C1 segment of cervical spinal cord (tissue), 14 donors: Measurements from ENCODE around the gene EFNA3.

Experiments used
- DNase-seq, 14 donors: peaks; one replicate each; lab custom pipeline; 2025; lab: John Stamatoyannopoulos, UW

Gene EFNA3

DNA sequence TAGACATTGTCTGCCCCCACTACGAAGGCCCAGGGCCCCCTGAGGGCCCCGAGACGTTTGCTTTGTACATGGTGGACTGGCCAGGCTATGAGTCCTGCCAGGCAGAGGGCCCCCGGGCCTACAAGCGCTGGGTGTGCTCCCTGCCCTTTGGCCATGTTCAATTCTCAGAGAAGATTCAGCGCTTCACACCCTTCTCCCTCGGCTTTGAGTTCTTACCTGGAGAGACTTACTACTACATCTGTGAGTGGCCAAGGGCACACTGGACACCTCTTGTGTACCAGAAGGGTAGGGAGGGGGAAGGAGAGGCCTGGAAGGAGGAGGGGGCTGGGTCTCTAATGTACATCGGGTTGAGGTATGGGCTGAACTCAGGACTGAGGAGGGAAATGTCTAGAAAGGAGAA lies 11.9 kb upstream of the EFNA3 start:
- no peak for DNase-seq

GRCh38 chr1:155068599-155068998 lies 10.0 kb upstream of the EFNA3 start:
- no peak for DNase-seq

DNA sequence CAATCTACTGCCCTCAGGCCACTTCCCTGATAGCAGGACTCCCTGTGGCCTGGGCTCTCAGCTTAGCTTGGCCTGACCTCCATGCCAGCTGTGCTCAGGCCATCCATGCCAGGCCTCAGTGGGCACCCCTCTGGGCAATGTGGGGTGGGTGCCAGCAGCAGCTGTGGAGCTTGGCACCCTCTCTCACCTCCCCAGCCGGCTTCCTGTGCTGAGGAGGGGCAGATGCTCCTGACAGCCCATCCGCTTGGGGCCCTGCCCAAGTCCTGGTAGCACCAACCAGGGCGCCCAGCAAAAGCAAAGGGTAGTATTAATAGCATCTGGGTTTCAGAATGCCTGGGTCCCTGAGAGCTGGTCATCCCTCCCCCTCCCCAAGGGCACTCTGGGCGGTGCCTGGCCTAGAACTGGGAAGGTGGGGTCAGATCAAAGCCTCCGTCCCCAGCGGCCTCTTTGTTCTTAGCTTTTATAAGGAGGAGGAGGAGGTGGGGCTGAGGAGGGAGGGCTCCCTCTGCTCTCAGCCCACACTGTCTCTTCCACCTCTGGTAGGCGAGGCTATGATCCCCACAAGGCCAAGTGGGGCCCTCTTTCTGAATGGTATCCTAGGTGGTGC lies 9.0 kb upstream of the EFNA3 start:
- DNase-seq, result no peak

DNA sequence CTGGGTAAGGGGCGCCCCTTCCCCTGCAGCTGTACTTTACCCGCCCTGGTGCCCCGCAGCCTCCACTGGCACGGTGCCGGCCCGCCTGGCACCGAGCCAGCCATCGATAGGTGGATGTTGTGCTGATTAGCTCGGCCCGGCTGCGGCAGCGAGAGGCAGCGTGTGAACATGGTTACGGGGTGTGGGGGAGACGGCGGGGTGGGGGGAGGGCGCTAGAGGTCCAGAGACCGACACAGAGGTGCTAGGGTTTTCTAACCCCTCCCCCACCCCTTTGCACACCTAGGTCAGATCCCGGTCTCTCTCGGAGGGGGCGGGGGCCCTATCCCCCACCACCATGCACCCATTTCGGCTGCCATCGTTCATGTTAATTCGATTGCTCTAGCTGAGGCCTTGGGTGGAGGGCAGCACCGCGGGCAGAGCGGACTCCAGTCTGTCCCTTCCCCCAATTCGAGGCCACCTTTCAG lies 8.4 kb upstream of the EFNA3 start:
- peak in 1 of 14 donors; percentile 54 for DNase-seq

DNA sequence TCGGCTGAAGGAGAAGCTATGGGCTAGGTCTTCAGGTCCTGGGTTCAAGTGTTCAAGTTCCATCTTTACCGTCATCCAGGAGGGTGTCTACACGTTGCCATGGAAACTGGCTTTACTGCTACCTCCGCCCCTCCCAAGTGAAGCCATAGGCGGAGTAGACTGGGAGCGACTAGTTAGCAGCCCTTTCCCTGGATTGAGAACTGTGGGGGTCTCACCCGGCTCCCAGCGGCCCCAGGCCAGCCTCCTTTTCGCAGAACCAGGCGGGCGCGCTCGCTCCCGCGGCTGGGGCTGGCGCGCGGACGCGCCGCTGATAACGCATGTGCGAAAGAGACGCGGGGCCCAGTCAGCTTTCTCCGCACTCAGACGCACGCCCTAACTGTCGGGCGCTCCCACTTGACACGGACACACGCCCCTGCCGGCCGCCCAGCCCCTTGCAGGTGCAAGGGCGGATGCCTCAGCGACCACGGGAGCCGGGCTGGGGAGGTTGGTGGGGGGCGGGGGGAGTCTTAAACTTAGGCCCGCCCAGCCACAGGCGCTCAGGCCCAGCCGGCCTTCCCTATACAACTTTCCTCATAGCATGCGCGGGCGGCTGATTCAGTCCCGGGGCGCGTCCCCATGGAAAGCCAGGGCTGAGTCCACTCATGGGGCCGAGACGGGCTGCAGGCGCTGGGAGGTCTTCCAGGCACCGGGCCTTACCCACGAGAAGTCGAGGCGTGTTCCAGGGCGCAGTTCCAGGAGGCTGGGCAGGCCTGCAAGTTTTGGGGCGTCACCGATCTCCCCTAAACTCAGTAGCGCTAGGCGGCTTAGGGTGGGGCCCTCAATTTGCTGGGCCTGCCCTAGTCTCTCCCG lies 7.7 kb upstream of the EFNA3 start:
- peak in 11 of 14 donors; percentile 18 to 76 (median 37) for DNase-seq

- no peak for DNase-seq
Observed at GRCh38 chr1:155071701-155072100, 6.9 kb upstream of the EFNA3 start.

DNA sequence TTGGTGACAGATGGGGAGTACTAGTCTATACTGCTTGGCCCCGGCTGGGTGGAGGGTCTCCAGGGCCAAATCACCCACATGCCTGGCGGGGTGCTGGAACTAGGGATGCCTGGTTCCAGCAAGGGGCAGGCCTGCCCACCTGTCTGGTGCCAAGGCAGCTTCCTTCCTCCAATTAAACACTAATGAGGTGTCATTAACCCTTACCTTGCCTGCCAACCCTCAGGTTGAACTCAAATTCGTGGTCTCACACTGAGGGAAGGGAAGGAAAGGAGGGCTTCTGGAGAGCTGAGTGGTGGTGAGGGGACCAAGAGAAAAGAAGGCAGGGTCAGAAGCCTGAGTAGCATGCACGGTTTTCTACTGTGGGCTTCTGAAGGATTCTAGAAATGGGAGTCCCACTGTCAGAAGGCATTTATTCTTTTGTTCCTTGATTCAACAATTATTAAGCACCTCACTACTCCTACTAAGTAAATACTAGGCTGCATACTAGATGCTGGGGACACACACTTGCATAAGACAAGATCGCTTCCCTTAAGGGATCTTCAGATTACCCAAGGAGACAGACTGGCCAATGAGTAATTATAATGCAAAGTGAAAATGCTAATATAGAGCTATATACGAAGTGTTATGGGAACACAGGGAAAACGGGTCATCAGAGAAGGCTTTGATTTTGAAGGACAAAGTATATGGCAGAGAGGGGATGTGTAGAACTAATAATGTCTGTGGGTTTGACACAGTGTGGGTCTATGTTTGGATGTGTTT lies 5.9 kb upstream of the EFNA3 start:
- DNase-seq, result no peak

DNA sequence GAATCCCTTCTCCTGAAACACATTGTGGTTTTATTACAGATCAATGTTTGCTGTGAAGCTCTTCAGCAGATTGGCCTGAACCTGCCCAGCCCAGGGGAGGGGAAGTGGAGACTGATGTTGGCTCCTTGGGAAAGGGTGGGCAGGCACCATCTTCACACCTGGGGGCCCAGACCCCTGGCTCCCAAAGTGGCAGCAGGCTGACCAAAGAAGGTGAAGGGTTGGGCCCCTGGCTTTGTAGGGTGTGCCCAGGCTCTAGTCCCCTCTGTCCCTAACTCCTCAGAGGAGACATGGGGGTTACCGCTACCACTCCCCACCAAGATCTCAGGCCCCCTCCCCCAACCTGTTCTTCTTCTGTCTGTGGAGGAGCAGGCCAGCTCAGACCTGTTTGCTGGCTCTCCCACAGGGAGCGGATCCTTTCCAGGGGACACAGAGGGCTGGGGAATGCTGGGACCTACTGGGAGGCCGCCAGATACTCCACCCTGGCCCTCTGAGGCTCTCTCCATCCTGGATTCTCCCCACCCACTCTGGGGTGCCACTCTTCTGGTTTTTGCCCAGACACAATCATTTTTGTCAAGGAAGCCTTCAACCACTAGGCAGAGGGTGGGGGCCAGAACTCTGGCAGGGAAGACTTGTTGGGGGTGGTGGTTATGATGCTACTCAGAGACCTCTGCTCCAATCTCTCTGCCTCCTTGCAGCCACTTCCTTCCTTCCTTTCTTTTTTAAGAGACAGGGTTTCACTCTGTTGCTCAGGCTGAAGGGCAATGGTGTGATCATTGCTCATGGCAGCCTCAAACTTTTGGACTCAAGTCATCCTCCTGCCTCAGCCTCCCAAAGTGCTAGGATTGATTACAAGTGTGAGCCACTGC lies 5.0 kb upstream of the EFNA3 start:
- DNase-seq, result no peak

DNA sequence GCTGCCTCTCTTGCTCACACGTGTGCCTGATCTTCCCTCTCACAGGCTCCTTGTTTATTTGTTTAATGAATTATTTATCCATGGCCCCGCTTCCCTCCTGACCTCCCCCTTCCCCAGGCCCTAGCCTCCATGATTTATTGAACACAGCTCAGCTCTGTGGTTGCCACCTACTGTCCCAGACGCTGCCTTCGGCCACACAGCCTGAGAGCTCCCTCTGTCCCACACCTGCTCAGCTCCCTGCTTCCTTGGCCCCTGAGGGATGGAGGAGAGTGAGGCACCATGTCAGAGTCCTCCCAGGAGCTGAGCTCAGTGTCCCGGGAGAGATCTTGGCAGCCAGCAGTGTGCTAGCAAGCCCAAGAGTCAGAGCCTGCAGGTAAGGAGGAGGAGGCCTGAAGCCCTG lies 3.1 kb upstream of the EFNA3 start:
- no peak for DNase-seq

DNA sequence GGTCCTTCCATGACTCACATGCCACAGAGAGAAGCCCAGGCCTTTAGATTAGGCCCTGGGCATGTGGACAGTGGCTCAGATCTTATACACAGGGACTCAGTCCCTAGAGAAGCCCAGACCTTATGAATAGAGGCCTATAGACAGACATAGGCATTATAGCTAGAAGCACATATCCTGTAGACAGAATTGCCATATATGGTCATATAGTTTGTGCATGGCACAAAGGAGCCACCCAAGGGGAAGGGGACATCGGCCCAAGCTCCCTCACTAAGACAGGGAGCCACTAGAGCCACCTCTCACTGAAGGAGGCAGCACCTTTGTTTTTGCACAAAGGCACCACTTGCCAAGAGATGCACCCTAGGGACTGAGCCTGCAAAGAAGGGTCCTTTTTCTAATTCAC lies 2.3 kb upstream of the EFNA3 start:
- DNase-seq, result no peak

DNA sequence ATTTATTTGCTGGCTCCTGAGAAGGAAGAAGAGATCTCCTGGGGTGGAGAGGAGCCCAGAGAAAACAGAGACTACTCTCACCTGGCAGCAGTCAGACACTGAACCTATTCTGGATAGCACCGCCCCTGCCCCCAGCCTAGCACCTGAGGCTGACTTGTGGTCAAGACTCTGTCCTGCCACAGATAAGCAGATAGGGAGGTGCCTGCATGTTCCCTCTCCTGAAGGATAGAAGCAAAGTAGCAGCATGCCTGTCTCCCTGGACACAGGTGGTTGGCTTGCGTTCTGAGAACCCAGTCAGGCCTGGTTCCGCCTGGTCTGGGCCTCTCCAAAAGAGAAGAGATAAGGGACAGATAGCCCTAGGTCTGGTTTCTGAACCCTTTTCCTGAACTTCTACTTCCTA lies 1.3 kb upstream of the EFNA3 start:
- no peak for DNase-seq

DNA sequence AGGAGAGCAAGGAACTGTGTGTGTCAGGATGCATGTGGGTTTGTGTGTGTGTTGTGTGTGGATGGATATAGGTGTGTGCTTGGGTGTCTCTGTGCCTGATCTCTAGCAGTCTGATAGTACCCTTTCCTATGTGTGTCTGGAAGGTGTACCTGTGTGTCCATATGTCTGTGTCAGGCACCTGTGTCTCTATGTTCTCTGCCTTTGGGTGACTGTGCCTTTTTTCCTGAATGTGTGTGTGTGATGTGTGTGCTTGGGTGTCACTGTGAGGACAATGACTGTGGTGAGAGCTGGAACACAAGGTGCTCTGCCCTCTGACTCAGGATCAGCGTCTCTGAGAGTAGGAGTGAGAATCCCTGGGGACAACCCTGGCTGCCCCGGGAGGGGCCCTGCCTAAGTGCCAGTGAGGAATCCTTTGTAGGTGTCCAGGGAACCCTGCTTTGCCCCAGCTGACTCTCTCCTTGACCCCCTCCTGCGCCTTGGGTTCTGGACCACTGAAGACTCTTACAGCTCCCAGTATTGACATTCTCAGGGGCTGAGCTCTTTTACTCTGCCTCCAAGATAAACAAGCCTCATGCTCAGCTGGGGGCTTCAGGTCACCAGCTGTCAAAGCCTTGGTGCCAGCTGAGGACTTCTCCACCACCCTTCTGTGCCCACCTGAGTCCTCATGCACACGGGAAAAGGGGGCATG lies 735 bp upstream of the EFNA3 start:
- no peak for DNase-seq

DNA sequence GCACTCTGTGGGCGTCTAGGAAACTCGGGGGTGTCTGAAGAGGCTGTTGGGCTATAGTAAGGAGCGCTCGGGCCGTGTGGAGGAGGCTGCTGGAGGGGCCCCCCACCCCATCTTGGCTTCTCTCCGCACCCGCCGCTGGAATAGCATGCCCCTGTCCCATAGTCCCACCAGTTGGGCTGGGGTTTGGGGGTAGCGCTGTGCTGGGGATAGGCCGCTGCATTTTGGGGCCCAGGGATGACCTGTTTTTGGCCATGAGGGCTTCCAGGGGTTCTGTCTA lies 511 bp downstream of the EFNA3 start:
- DNase-seq, result no peak

- no peak for DNase-seq
Observed at GRCh38 chr1:155079487-155080311, 1.1 kb downstream of the EFNA3 start.

DNA sequence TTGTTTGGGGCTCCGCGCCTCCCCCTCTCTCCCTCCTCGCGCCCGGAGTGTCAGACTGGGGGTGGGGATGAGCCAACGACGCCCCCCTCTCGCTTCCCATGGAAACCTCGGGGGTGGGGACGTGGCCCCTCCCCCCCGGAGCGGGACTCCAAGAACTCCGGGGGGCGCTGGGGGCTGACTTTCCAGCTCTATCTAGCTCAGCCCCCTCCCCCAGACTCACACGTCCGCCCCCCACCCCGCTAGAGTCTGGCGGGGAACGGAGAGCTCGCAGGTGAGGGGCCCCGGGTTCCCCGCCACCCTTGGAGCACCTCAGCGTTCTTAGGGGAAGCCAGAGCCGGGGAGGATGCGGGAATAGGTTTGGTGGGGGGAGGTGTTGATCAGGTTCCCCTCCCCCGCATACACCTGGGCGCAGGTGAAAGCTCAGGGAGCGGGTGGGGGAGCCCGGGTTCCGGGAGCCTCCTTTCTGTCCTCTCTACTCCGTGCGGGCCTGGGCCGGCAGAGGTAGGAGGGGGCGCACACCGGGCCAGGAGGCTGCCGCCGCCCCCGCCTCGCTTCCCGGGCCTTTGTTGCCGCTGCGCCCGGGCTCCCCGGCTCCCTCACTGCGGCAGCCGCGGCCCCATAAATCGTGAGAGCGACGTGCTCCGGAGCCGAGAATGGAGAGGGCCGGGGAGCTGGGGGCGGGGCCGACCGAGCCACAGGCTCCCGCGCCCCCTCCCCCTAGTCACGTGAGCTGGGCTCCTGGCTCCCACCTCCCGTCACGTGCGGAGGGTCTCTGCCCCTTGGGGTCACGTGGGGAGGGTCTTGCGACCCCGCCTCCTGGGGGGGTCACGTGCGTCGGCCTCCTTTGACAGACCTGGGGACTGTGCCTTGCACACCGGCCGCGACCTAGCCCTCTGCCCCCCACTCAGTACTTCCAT lies 1.9 kb downstream of the EFNA3 start:
- DNase-seq, result no peak

GRCh38 chr1:155081472-155082300 lies 3.0 kb downstream of the EFNA3 start:
- DNase-seq, result no peak

GRCh38 chr1:155082301-155083051 lies 3.8 kb downstream of the EFNA3 start:
- no peak for DNase-seq
